Activated CD8-positive, alpha-beta memory T cell treated with anti-CD3 and anti-CD28 coated beads for 36 hours (primary cell): ENCODE data around the gene DHX57. TPM values are rescaled to one million over a fixed set of nuclear protein-coding genes. Genes with fewer than 3 reads are reported as not detected.
"Not testable (repeated sequence)": the region's sequence is repeated elsewhere in the genome, so short reads cannot be mapped to it uniquely, and the experiment has no call there.

Source experiments
- CTCF ChIA-PET: fragments of 350-600 bp; sonication (Branson Sonifier 250); formaldehyde crosslinking; loops from one replicate; lab custom pipeline; 2021; ENCODE audit warnings: antibody characterized with exemption; lab: Charles Lee
- POLR2A ChIA-PET: fragments of 350-600 bp; sonication (Branson Sonifier 250); formaldehyde crosslinking; loops from one replicate; lab custom pipeline; 2021; ENCODE audit warnings: antibody characterized with exemption; lab: Charles Lee
- total RNA-seq, 2 experiments: library from RNA; stranded (reverse); gene quantifications; one replicate each; pipeline ENCODE4 v1.2.3, GENCODE V29; 2021

DHX57 gene
- total RNA-seq, 2 experiments from 2014 or later, result 24.1 to 27.6 TPM

DNA sequence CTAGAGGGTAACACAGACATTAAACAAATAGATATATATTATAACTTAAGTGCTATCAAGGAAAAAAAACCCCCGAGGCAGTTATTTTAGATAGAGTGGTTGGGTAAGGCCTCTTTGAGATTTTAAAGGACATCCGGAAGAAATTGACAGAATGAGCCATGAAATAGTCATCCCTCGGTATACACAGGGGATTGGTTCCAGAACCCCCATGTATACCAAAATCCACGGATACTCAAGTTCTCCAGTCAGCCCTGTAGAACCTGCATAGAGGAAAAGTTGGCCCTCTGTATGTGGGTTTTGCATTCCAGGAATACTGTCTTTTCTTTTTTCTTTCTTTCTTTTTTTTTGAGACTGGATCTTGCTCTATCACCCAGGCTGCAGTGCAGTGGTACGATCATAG is 2.0 kb downstream of the DHX57 start:
- CTCF ChIA-PET, result no interaction called here
- POLR2A ChIA-PET, result no interaction called here

DNA sequence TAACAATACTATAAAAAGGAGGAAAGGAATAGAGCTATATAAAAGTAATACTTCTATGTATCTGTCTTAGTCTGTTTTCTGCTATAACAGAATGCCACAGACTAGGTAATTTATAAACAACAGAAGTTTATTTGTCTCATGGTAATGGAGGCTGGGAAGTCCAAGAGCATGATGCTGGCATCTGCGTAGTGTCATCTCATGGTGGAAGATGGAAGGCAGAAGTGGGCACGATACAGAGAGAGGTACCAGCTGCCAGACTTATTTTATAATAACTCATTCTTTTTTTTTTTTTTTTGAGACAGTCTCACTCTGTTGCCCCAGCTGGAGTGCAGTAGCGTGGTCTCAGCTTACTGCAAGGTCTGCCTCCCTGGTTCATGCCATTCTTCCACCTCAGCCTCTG is 4.3 kb downstream of the DHX57 start:
- ChIA-PET CTCF (interaction anchor here (0.6 kb wide), 1 partner anchor 63 kb away, joined by 3 read pairs; no protein-coding TSS in a partner anchor), POLR2A (no interaction called here)

DNA sequence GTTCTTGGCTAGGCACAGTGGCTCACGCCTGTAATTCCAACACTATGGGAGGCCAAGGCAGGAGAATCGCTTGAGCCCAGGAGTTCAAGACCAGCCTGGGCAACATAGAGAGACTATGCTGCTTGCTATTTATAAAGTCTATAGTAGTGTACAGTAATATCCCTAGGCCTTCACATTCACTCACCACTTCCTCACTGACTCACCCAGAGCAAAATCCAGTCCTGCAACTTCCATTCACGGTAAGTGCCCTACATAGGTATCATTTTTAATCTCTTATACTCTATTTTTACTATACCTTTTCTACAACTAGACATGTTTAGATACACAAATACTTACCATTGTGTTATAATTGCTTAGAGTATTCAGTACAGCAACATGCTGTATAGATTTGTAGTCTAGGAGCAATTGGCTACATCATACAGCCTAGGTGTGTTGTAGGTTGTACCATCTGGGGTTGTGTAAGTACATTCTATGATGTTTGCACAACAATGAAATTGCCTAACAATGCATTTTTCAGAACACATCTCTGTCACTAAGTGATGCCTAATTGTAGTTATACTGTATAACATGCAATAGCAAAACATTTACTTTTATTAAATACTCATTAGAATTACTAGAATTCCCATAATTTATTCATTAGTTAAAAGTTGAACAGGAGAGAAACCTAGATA is 8.8 kb downstream of the DHX57 start:
- CTCF ChIA-PET, result no interaction called here
- POLR2A ChIA-PET, result no interaction called here

DNA sequence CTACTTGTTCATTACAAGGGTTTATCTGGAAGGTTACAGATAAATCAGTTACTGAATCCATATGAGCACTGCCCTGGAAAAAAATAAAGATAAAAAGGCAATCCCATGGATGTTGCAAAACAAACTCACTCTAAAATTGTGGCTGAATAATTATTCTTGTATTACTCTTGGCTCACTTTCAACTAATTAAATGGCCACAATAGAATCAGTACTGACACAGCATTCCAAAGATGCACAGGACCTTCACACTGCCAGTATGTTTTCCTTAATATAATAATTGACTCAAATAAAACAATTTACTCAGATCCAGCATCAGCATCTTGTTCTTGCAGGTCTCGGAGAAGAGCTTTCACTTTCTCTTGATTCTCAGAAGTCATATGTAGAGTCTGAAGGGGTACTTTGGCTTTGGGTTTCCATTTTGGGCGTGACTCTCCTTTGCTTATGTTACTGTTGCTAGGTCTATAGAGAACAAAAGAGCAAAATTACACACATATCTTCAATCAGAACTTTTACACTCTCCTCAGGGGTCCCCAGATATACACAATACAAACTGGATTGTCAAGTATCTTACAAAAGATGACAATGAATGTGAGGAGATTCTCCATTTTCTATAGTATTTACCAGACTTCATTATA is 12.6 kb downstream of the DHX57 start:
- CTCF ChIA-PET, result no interaction called here

DNA sequence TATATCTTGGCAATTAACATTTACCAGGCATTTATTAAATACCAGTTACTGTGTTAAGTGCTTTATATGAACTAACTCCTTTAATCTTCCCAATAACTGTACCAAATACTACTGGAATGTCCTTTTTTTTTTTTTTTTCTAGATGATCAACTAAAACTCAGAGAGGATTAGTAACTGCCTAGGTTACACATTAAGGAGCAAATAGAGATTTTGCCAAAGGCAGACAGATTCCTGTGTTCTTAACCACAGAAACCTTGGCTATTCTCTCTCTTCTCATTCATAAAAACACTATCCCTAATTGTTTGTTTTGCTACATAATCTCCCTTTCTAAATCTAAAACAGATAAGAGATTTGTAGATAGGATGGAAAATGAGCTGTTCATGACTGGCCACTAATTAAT is 13.3 kb downstream of the DHX57 start:
- ChIA-PET CTCF (no interaction called here), POLR2A (no interaction called here)

More for the DNA sequence above, 12.6 kb downstream of the DHX57 start:
- POLR2A ChIA-PET, result no interaction called here

DNA sequence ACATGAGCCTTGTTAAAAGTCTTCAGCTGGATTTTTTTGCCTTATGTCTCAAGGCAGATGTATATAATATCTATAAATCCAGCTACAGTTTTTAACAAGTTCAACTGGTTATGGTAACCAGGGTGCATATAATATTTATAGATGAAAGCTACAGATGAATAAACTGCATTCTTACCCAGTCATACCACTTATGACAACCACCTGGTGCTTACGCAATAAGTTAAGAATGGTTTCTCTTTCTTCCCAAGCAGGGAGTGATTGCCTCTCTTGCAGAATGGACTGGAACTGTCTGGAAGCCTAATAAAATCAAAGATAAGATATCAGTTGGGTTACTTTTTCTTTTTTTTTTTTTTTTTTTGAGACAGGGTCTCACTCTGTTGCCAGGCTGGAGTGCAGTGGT is 19.6 kb downstream of the DHX57 start:
- CTCF ChIA-PET, result no interaction called here

DNA sequence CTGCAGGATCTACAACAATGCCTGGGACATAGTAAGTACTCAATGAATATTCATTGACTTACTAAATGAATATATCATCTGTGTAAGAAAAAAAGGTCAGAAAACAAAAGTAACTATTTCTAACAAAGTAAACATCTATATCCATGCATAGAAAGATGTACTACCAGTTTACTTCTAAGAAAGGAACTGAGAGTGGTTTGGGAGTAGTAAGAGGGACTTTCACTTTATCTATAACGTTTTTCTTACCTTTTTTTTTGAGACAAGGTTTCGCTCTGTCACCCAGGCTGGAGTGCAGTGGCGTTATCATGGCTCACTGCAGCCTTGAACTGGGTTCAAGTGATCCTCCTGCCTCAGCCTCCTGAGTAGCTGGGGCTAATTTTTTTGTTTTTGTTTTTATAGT is 25.7 kb downstream of the DHX57 start:
- POLR2A ChIA-PET, result no interaction called here
- CTCF ChIA-PET, result no interaction called here

More for the DNA sequence above, 19.6 kb downstream of the DHX57 start:
- POLR2A ChIA-PET, result no interaction called here

DNA sequence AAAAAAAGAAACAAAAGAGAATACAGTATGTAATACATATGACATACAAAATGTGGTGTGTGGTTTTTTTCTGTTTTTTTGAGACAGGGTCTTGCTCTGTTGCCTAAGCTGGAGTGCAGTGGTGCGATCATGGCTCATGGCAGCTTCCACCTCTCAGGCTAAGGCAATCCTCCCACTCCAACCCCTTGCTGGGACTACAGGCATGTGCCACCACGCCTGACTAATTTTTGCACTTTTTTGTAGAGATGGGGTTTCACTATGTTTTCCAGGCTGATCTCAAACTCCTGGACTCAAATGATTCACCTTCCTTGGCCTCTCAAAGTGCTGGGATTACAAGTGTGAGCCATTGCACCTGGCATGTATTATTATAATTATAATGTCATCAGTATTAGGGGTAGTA is 38.9 kb downstream of the DHX57 start:
- ChIA-PET CTCF (interaction anchor here (0.7 to 1.5 kb wide), 2 partner anchors 21 to 329 kb away, joined by 3 read pairs; no protein-coding TSS in a partner anchor), POLR2A (interaction anchor here (0.6 kb wide), 1 partner anchor 56 kb away, joined by 7 read pairs; no protein-coding TSS in a partner anchor)

DNA sequence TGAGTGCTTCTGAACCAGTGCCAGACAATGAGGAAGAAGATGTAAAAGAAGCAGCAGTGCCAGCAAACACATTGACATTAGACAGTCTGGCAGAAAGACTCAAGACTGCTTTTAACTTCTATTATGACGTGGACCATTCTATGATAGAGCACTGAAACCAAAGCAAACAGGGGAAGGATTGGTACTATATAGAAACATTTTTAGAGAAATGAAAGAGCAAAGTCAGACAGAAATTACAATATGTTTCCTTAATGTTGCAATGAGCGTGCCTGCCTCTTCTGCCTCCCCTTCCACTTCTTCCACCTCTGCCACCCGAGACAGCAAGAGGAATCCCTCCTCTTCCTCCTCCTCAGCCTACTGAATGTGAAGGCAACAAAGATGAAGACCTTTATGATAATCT is 39.7 kb downstream of the DHX57 start:
- POLR2A ChIA-PET, result interaction anchor here (0.6 kb wide), 1 partner anchor 57 kb away, joined by 7 read pairs; no protein-coding TSS in a partner anchor
- CTCF ChIA-PET, result interaction anchor here (1.5 kb wide), 1 partner anchor 328 kb away, joined by 3 read pairs; no protein-coding TSS in a partner anchor

DNA sequence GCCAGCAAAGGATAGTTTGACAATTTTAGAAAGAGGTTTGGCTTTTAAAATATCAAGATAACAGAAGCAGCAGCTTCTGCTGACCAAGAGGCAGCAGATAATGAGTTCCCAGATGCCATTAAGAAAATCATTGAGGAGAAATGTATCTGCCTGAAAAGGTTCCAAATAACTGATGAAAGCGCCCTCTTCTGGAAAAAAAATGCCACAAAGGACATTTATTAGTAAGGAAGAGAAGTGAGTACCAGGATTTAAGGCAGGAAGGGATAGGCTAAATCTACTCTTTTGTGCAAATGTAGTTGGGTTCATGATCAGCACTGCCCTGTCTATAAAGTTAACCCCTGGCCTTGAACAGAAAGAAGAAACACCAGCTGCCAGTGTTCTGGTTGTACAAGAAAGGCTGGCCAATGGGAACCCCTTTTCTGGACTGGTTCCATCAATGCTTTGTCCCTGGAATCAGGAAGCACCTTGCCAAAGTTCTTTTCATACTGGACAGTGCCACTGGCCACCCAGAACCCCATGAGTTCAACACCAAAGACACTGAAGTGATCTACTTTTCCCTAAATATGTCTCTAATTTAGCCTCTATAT is 40.6 kb downstream of the DHX57 start:
- ChIA-PET CTCF (interaction anchor here (1.9 kb wide), 1 partner anchor 299 kb away, joined by 7 read pairs; no protein-coding TSS in a partner anchor), POLR2A (no interaction called here)

DNA sequence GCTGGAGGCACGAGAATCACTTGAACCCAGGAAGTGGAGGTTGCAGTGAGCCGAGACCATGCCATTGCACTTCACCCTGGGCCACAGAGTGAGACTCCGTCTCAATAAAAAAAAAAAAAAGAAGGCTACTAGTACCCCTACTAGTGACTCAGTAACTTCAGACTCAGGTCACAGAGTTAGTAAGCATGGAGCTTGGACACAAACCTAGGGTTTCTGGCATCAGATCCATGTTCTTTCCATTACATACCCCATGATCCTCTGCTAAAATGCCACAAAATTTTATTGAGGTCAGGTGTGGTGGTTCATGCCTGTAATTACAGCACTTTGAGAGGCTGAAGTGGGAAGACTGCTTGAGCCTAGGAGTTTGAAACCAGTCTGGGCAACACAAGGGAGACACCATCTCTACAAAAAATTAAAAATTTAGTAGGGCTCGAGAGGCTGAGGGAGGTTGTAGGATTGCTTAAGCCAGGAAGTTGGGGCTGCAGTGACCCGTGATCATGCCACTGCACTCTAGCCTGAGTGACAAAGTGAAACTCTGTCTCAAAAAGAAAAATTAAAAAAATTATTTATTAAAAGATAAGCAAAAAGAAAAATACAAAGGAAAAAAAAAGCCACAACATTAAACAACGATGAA is 45.1 kb downstream of the DHX57 start:
- POLR2A ChIA-PET, result interaction anchor here (0.6 kb wide), 1 partner anchor 205 kb away, joined by 3 read pairs; no protein-coding TSS in a partner anchor
- CTCF ChIA-PET, result no interaction called here

DNA sequence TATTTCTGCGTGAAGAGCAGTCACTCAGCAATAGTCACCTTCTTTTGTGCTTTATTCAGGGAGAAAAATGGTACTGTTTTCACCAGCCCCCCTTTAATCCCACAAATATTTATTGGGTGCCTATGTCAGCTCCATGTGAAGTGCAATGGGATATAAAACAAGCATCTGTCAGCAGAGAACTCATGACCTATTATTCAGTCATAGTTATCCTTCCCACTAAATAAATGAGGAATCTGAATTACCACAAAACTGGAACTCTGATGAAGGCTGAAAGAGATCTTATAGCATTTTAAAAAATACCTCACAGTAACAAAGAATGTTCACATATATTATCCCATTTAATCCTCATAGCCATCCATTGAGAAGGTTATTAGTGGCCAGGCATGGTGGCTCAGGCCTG is 45.8 kb downstream of the DHX57 start:
- ChIA-PET CTCF (no interaction called here), POLR2A (no interaction called here)

DNA sequence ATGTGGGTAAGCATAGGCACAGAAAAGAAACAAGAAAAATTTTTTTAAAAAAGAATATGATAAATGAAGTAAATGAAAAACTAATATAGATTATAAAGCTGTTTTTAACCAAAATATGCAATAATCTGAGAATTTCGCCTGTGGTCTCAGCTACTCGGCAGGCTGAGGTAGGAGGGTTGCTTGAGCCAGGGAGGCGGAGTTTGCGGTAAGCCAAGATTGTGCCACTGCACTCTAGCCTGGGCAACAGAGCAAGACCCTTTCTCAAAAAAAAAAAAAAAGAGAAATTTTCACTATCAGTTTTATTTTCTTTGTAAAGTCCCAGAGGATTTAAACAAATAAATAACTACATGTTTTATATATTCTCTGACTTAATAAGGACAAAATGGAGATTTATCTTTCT is 47.3 kb downstream of the DHX57 start:
- CTCF ChIA-PET, result no interaction called here

DNA sequence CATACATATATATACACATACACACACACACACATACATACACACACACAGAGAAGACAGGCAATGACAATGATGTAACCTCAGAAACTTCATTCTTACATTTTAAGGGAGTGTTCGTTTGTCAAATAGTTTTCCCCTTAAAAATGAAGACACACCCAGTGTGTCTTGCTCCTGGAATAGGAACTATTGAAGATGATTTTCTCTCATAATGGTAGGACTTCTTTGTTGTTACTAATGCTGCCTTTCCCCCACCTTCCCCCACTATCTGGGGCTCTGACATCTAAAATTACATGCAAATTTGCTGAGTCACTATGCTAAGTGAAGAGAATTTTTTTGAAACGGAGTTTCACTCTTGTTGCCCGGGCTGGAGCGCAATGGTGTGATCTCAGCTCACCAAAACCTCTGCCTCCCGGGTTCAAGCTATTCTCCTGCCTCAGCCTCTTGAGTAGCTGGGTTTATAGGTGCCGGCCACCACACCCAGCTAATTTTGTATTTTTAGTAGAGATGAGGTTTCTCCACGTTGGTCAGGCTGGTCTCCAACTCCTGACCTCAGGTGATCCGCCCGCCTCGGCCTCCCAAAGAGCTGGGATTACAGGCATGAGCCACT is 48.1 kb downstream of the DHX57 start:
- CTCF ChIA-PET, POLR2A ChIA-PET: not testable (repeated sequence)

More for the DNA sequence above, 47.3 kb downstream of the DHX57 start:
- POLR2A ChIA-PET, result interaction anchor here (0.6 kb wide), 1 partner anchor 238 kb away, joined by 3 read pairs; no protein-coding TSS in a partner anchor

DNA sequence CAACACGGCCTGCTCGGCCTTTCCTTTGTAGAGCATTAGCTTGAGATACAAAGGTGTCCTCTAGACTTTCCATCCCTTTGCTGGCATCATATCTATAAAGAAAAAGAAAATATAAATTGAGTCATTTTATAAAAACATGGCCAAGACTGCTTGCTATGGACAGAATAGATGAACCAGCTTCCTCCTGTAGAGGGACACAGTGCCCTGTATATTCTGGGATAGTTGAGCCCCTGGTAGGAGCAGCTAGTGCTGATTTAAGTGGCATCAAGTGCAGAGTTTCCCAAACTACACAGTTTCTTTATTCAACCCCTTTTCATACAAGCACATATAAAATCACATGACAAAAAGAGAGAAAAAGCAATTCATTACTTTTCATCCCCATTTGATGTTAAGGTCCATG is 49.8 kb downstream of the DHX57 start:
- ChIA-PET CTCF (no interaction called here), POLR2A (no interaction called here)

DNA sequence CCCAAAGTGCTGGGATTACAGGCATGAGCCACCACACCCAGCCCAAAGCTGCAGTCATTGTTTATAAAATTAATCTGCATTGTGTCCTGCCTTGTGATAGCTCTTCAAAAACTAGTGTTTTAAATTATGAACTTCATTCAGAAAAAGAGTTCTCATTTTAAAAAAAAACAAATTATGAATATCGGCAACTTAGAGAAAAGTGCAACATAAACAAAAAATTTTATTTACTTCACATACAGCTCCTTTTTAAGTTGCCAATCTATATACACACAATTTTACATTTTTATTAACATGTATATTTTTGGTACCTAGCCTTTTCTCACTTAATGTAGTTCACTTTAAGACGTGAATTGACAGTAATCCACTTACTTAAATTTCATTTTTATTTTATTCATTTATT is 50.8 kb downstream of the DHX57 start:
- POLR2A ChIA-PET, result no interaction called here
- CTCF ChIA-PET, result no interaction called here

DNA sequence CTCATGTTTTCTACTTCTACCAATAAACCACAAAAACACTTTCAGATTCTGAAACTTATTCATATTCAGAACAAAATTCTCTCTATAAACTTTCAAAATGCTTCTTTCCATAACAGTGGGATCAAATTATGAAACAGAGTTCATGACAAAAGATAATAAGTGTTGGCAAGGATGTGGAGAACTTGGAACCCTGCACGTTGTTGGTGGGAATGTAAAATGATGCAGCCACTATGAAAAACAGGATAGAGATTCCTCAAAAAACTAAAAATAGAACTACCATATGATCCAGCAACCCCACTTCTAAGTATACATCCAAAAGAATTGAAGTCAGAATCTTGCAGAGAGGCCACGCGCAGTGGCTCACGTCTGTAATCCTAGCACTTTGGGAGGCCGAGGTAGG is 52.3 kb downstream of the DHX57 start:
- POLR2A ChIA-PET, result no interaction called here

DNA sequence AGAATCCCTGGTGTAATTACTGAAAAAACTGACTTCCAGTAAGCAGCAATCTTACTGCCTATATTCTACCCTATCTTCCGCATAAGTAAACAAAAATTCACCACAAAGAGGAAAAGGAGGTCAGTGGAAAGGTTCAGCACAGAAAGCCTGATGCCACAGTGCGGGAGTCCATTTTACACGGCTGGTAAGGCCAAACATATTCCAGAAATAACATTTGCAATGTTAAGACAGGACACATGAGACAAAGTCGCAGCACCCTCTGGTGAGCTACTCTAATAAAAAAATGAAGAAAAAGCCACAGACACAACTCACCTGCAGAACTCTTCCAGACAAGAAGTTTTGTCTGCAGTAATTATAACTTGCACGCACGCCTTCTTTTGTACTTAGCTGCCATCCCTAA is 57.2 kb downstream of the DHX57 start:
- ChIA-PET CTCF (no interaction called here), POLR2A (interaction anchor here (0.5 kb wide), 1 partner anchor 64 kb away, joined by 3 read pairs; no protein-coding TSS in a partner anchor)

More for the DNA sequence above, 52.3 kb downstream of the DHX57 start:
- CTCF ChIA-PET, result no interaction called here

DNA sequence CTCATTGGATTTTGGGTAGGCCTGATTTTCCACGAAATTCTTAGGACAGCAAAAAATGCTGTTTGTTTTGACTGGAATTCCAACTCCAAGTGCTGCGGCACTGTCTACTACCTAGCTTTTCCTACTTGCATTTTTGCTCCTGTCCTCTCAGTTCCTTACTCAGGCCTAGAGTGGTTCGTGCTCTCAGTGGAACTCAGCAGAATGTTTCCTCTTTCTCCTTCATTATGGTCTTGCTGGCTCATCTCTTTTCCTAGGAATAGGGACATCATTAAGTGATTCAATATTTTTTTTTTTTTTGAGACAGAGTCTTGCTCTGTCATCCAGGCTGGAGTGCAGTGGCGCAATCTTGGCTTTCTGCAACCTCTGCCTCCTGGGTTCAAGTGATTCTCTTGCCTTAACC is 59.8 kb downstream of the DHX57 start:
- ChIA-PET CTCF (no interaction called here), POLR2A (no interaction called here)
